C4-2B (cell line): Measurements from ENCODE around the gene RAB31.

ENCODE experiments used
- H3K27ac ChIP-seq: fragments of 450-650 bp; 2 replicates; pipeline ENCODE4 v1.5.1; 2017
- CTCF ChIP-seq: fragments of 450-650 bp; conservative IDR thresholded peaks from 2 replicates; pipeline ENCODE4 v1.5.1; 2017; ENCODE audit warnings: mild to moderate bottlenecking
- ZFX ChIP-seq: fragments of 450-650 bp; IDR thresholded peaks from 2 replicates; pipeline ENCODE4 v1.6.1; 2017

RAB31 gene

GRCh38 chr18:9876867-9877654 is 169.0 kb downstream of the RAB31 start:
- TF ChIP-seq CTCF = no peak
- TF ChIP-seq ZFX = no peak
- no peak overlapping the region for H3K27ac ChIP-seq

- H3K27ac ChIP-seq = no peak overlapping the region
- no peak for TF ChIP-seq CTCF
- no peak for TF ChIP-seq ZFX
Observed at GRCh38 chr18:9877655-9878014, 169.5 kb downstream of the RAB31 start.

GRCh38 chr18:9878095-9878494 is 170.0 kb downstream of the RAB31 start:
- no peak for TF ChIP-seq ZFX
- TF ChIP-seq CTCF = no peak
- H3K27ac ChIP-seq = no peak overlapping the region

- TF ChIP-seq ZFX (no peak), CTCF (no peak)
- no peak overlapping the region for H3K27ac ChIP-seq
Observed at GRCh38 chr18:9878783-9879242, 170.7 kb downstream of the RAB31 start.

- TF ChIP-seq CTCF = no peak
- TF ChIP-seq ZFX = no peak
Observed at GRCh38 chr18:9884090-9884489, 176.0 kb downstream of the RAB31 start.

GRCh38 chr18:9884532-9885140 is 176.5 kb downstream of the RAB31 start:
- no peak overlapping the region for H3K27ac ChIP-seq
- TF ChIP-seq ZFX (no peak), CTCF (no peak)

More at GRCh38 chr18:9884090-9884489, 176.0 kb downstream of the RAB31 start:
- H3K27ac ChIP-seq = no peak overlapping the region

GRCh38 chr18:9885170-9886004 is 177.3 kb downstream of the RAB31 start, which contains the start of gene TXNDC2:
TXNDC2 (plus strand) TSS chr18:9885973; CDS start chr18:9886681, 708 bp downstream.
- TF ChIP-seq ZFX (no peak), CTCF (no peak)

More at GRCh38 chr18:9885170-9886004, 177.3 kb downstream of the RAB31 start, which contains the start of gene TXNDC2:
- no peak within 1 kb of the TSS for H3K27ac ChIP-seq
